Iris pigment epithelial cell (primary cell): ENCODE results near the gene MEX3C.

Experiments used
- DNase-seq: peaks from one replicate; pipeline ENCODE4 v3.0.0-alpha.2; 2011; ENCODE audit warnings: low read depth

Gene MEX3C

GRCh38 chr18:51197661-51198424 lies at the start of gene MEX3C:
Gene MEX3C, minus strand, starts transcription at chr18:51197681. Its CDS starts 361 bp downstream, at chr18:51197320.
- DNase-seq, result peak; percentile 98

DNA sequence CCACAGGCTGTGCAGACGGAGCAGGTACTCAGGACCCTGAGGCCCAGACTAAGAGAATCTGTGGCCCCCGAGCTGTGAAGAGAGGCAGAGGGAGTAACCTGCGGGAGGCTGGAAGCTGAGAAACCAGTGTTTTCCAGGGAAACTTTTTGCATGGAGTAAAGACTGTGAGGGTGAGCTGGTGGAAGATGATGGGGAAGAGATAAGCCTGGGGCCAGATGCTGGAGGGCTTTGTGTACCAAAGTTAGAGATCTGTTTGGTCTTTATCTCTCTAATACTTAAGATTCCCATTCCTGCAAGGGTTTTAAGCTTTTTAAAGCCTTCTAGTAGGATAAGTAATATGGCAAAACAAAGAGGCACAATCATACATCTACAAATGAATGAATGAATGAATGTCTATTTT lies 43.7 kb upstream of the MEX3C start:
- DNase-seq, result no peak

DNA sequence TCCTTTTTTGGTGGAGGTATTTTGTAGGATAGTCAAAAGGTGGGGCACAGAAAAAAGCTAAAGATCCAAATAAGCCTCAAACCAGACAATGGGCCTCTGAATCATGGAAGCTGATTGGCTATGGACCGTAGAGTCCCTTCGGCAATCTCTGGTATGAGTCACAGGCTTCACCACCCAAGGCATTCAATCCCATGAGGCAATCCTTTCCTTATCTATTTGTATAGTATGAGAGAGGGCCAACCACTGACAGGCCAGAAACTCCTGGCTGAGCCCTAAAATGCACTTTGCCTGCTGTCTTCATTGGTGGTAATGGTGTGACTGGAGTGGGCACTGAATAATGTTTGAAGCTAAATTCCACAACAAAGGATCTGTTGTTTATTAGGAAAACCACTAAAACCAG lies 38.7 kb upstream of the MEX3C start:
- peak; percentile 50 for DNase-seq

- DNase-seq, result no peak
These were observed 37.7 kb upstream of the MEX3C start for GRCh38 chr18:51235009-51235789.

DNA sequence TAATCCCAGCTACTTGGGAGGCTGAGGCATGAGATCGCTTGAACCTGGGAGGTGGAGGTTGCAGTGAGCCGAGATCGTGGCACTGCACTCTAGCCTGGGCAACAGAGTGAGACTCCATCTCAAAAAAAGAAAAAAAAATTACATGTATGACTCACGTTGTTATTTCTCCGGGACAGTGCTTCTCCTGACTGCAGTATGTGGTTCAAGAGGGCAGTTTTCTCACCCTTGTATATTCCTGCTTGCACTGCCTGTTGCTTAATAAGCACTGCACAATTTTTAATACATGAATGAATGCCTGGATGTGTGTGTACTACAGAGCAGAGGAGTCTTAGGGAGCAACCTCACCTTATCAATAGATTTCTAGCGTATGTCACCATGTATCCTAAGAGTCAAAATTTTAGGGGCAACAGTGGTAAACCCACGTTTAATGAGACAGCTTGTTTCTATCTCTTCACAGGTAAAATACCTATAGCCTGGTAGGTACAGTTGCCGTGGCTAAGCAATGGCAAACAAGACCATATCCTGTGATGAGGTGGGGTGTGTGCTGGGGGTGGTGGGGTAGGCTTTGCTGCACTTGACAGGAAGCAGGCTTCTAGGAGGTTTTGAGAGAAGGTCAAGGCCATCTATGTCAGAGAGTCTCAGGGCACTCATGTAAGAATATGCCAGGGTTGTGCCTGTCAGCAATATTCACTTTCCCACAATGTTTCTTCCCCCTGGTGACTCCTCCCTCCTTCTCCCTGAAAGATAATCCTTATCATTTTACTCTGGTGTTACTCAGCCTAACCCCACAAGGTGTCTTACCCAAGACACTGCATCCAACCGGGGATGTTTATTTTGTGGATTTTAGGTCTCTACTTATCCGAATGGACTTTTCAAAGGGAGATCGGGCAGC lies 36.9 kb upstream of the MEX3C start:
- peak; percentile 22 for DNase-seq

GRCh38 chr18:51229328-51229727 lies 31.8 kb upstream of the MEX3C start:
- no peak for DNase-seq

DNA sequence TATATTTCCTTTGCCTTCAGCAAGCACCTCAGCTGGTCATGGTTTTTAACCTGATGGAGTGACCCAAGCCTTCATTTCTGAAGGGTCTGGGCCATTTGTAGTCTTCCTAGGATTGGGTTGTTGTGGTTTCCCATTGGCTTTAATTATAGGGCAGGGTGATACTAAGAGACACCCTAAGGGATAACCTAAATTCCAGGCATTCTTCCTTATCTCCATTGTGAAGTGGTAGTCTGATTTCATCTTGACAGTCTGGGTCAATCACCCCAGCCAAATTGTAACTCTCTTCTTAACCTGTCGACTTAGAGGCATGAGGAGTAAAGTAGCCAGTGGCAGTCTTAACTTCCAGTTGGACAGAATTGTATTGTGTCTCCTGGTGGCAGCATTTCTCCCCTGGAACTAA lies 30.2 kb upstream of the MEX3C start:
- DNase-seq, result no peak

- no peak for DNase-seq
These were observed 29.3 kb upstream of the MEX3C start for GRCh38 chr18:51226587-51227350.

GRCh38 chr18:51226068-51226467 lies 28.6 kb upstream of the MEX3C start:
- no peak for DNase-seq

DNA sequence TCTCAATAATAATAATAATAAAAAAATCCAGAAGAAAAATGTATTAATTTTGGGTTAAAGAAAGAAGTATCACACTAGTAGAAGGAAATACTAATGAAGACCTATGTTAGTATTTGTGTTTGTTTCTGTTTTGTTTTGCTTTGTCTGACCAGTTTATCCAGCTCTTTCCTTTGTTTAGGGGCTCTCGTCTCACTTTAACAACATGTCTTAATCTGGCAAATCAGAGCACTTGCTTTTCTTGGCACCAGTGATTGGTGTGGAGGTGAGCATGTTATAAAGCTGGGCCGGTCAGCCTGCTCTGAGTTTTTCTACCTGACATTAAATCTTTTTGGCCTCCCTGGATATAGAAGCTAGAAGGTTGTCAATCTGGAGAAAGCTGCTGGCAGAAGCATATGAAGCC lies 15.1 kb upstream of the MEX3C start:
- DNase-seq, result no peak

DNA sequence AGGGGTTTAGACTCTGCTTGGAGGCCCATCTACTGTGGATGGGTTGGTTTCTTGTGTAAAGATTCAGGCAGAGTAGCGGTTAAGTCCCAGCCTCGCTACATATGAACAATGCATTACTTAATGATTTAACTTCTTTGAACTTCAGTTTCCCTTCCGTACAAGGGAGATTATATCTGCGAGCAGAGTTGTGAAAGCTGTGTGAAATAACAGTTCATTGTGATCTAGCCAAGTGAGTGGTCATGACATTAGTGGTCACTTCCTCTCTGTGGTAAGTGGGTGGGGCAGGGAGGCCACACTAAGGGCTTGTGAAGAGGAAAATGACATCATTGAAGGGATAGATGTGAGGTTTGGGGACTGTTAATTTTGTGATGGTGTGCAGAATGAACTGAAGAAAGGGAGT lies 14.1 kb upstream of the MEX3C start:
- DNase-seq, result peak; percentile 91

DNA sequence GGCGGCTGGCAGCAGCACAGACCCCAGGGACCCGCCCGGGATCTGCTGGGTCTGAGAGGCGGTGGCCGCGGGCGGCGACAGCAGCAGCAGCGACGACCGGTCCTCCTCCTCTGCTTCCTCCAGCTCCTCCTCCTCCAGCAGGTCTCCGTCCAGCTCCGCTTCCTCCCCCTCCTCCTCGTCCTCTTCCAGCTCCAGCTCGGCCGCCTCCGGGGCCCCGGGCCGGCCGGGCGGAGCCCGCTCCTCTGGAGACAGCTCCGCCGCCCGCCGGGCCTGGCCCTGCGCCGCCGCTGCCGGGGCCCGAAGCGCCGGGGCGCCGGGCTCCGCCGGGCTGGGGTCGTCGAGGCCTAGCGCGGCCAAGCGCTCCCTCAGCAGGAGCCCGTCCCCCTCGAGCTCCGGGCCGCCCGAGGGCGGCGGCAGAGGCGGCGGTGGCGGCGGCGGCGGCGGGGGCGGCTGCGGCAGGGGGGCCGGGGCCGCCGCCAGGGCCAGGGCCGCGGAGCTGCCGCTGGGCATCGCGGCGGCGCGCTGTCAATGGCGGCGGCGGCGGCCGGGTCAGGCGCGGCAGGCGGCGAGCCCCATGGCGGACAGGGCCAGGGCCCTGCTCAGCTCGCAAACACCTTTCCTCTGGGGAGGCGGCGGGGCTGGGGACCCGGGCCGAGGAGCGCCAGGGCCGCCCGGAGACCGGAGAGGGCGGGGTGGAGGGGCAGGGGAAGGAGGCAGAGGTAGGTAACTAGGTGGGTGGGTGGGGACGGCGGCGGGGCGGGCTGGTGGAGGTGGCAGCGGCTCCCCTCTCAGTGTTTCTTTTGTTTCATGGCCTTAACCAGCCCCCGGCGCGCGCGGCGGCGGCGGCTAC lies 445 bp downstream of the MEX3C start:
- peak; percentile 63 for DNase-seq

DNA sequence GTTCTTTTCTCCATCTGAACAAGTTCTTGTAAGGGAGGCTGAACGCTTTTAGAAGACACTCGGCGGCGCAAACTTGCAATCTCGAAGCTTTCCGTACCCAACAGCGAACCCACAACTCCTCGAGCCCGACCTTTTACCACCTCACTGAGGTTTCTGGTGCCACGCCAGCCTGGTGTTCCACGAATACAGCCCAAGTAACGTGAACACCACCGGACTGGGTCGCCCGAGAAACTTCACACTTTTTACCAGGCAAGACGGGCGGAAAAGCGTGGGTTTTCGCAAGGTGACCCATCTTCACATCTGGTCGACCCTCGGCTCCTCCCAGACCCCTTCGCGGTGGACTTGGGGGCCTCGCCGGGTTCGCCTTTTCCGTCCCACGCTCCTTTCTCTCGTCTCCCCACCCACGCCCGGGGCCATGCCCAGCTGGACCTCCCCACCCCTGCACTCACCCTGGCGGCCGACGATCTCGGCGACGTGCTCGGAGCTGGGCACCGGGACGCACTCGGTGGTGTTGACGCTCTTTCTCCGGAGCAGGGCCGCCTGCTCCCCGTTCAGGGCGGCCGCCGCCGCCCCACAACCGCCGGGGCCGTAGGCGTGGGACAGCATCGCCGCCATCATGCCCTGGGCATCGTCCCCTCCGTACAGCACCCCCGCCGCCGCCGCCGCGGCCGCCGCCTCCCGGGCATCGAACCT lies 1.2 kb downstream of the MEX3C start:
- peak; percentile 36 for DNase-seq

DNA sequence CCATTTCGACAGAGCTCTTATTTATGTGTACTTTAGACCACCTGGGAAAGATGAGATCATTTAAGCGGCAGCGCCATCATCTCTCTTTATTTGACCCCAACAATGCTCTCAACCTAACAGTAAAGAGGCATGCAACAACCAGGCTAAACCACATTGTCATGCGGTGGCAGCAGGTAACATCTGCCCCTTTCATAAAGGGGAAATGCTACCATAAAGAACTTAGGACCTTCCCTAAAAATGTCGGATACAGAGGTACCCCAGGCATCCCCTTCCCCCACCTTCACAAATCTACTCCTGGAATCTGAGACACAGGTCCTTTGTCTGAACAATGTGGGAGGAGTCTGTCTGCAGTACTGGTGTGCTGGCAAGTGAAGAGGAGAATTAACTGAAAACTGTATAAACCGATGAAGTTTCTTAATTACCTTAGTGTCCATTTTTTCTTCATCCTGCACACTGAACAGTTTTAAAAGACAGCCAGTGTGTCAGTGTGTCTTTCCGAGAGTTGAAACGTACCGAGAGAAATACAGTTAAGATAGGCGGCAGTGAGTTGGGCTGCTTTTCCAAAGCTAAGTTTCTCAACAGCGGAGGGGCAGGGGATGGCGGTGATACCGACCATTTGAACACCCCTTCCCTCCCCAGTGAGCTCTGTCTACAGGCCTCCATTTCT lies 1.9 kb downstream of the MEX3C start:
- peak; percentile 67 for DNase-seq

- peak; percentile 7 for DNase-seq
These were observed 2.4 kb downstream of the MEX3C start for GRCh38 chr18:51195086-51195450.

GRCh38 chr18:51194604-51195003 lies 2.9 kb downstream of the MEX3C start:
- DNase-seq, result peak; percentile 14

DNA sequence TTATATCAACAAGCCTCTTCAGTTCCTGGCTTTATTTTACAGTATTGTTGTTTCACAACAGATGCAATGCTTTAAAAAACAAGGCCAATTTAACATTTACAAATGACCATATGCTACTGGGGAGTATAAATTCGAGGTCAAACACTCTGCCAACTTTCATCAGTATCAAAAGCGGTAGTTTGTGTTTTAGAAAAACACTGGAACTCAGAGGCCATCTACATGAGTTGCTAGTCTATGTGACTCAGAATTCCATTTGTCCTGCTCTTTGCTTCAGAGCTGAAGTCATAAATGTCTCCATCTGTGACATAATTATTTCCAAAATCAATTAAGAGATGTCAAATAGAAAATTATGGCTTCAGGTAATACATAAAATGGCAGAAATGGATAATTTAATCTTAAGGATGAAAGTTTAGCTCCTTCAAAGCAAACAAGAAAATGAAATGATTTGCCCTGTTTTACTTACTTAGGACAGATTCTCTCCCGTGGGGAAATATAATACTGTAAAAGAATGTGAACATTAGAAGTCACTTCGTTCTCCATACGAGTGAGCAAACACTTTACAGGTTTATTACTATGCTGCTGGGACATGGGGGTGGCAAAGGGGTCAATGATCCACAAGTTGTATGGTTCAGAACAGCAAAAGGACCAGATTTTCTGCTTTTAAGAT lies 3.7 kb downstream of the MEX3C start:
- peak; percentile 39 for DNase-seq

DNA sequence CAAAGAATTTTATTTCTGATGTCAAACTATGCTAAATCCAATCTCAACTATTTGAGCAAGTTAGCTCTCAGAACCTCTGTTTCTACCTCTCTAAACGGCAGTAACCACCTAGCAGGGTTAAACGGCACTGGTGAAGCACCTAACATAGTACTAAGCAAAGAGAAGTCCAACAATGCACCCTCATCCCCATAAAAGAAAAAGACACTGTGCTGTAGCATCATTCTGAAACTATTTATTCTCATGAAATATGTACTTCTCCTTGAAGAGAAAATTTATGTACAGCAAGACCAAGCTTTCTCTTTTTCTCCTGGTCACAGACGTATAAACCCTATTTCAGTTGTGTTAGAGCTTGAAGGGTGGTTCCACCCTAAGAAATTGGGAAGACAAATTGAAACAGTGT lies 4.8 kb downstream of the MEX3C start:
- DNase-seq, result no peak

- DNase-seq, result no peak
These were observed 5.5 kb downstream of the MEX3C start for GRCh38 chr18:51192026-51192425.
